ENCODE results near the gene MICAL3. TPM values are rescaled to one million over a fixed set of nuclear protein-coding genes. Genes with fewer than 3 reads are reported as not detected.

Gene MICAL3
- total RNA-seq, 2 experiments from 2014 or later: 21.9 to 22.5 TPM

DNA sequence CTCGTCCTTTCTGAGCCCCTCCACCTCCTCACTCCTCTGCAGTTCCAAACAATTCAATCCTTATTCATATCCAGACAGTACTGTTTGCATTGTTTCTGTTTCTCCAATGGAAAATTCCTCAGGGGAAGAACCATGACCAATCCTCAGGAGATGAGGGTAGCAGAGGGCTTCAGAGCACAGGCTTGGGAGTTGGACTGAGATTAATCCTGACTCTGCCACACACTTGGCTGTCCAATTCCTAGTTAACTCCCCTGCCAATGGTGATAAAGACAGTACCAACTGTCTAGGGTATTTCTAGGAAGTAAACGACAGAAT is 58.0 kb downstream of the MICAL3 start:
- Mint-ChIP-seq H3K36me3 (ENCODE audit: low read depth) (no peaks in the 10 kb centered on the region), H3K27ac (no peak overlapping the region), H3K9me3 (ENCODE audit: low read depth) (no peaks in the 10 kb centered on the region), H3K4me1 (no peaks in the 10 kb centered on the region), H3K27me3 (no peaks in the 10 kb centered on the region), H3K4me3 (no peak overlapping the region)
- ChIA-PET POLR2A (interaction anchor here (0.6 kb wide), 1 partner anchor 369 kb away, joined by 3 read pairs; no protein-coding TSS in a partner anchor), CTCF (interaction anchor here (0.6 kb wide), 1 partner anchor 111 kb away, joined by 3 read pairs; the partner anchor contains the start of gene PEX26)
- ATAC-seq (no peak), DNase-seq (no peak)
- intact Hi-C loops (cut with DNase I, micrococcal nuclease): loop anchor here in 1 of 2 experiments (10.0 kb wide), 1 partner anchor 58 kb away; the partner anchor contains the start of gene MICAL3

DNA sequence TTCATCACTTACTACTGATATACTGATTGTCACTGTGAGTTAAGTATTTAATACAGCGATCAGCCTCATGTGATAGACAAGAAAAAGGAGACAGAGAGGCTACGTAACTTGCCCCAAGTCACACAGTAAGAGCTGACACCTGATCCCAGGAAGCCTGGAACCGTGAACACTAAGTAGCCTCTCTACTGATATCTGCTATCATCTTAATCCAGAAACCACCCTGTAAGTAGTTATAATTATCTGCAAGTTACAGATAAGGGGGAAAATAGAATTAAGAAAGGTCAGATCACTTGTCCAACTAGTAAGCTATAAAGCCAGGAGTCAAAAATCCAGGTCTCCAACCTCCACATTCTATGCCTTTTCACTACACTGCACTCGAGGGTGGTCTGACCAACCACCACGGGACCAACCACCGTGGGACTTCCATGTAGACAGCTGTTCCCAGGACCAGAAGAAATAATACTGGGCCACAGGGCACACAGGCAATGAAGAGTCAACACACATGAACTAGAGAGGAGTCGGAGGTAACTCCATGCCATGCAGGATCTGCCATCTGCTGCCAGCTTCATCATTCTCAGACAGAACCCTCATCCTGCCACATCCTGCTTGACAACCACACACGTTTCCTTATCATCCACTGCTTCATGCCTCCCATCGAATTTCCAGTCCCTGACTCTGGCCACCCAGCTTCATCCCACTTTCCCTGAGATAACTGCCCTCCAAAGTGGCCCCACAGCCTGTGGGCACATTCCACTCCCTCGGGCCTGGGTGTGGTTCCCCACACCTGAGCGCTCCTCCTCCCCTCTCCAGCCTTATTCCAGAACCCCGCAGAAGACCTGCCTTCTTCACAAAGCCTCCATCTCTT is 58.6 kb downstream of the MICAL3 start:
- no peaks in the 10 kb centered on the region for H3K36me3 Mint-ChIP-seq (ENCODE audit: low read depth)
- CTCF ChIA-PET: interaction anchor here (0.6 kb wide), 1 partner anchor 112 kb away, joined by 3 read pairs; the partner anchor contains the start of gene PEX26

DNA sequence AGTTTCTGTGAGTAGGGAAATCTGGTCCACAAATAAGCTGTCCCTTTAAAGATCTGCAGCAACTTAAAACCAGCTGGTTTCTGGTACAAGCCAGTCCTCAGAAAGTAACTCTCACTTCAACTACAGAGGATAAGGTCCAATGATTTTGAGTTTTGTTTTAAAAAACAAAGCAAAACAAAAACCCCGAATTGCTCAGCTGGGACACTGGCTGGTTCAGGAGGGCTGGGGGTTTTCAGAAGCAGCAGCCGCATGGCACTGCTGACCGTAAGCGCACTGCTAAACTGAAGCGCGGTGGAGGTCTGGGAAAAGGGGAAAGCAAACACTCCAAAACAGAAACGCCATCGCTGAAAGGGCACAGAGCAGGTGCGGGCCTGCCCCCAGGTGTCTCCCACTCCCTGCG is 59.7 kb downstream of the MICAL3 start:
- Mint-ChIP-seq H3K27ac (no peak overlapping the region), H3K27me3 (no peaks in the 10 kb centered on the region), H3K4me1 (no peaks in the 10 kb centered on the region), H3K9me3 (ENCODE audit: low read depth) (no peaks in the 10 kb centered on the region), H3K4me3 (no peak overlapping the region), H3K36me3 (ENCODE audit: low read depth) (peaks cover under 1% of the 10 kb centered on the region)
- POLR2A ChIA-PET: no interaction called here
- DNase-seq: no peak
- CTCF ChIA-PET: interaction anchor here (0.6 kb wide), 1 partner anchor 99 kb away, joined by 4 read pairs; no protein-coding TSS in a partner anchor
- intact Hi-C loops (cut with DNase I, micrococcal nuclease): loop anchor here in 1 of 2 experiments (10.0 kb wide), 1 partner anchor 60 kb away; the partner anchor contains the start of gene MICAL3
- ATAC-seq: no peak

More for the DNA sequence above, 58.6 kb downstream of the MICAL3 start:
- H3K4me3 Mint-ChIP-seq: no peak overlapping the region
- no peaks in the 10 kb centered on the region for H3K4me1 Mint-ChIP-seq
- intact Hi-C loops (cut with DNase I, micrococcal nuclease): loop anchor here in 1 of 2 experiments (10.0 kb wide), 1 partner anchor 59 kb away; the partner anchor contains the start of gene MICAL3
- POLR2A ChIA-PET: interaction anchor here (0.6 kb wide), 1 partner anchor 369 kb away, joined by 3 read pairs; no protein-coding TSS in a partner anchor
- DNase-seq (no peak), ATAC-seq (no peak)
- no peak overlapping the region for H3K27ac Mint-ChIP-seq
- H3K9me3 Mint-ChIP-seq (ENCODE audit: low read depth): no peaks in the 10 kb centered on the region
- H3K27me3 Mint-ChIP-seq: no peaks in the 10 kb centered on the region

DNA sequence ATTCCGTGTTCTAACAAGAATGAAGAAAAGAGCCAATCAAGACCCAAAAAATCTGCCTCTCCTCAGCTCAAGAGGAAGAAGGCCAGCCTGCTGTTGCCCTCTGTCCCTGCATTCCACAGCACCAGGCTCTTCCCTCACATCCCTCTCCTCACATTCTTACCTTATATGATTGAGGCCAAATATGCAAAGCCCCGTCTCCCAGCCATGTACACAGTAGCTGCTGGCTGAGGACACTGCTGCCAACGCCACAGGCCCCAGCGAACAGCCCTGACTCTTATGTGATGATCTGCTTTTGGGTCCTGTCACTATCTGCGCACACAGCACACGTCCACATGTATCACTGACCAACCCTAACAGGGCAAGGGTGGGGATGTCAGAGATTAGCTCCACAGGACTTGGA is 60.2 kb downstream of the MICAL3 start:
- Mint-ChIP-seq H3K27ac (no peak overlapping the region), H3K9me3 (ENCODE audit: low read depth) (no peaks in the 10 kb centered on the region), H3K36me3 (ENCODE audit: low read depth) (peaks cover 2% of the 10 kb centered on the region), H3K4me3 (no peak overlapping the region), H3K27me3 (no peaks in the 10 kb centered on the region), H3K4me1 (no peaks in the 10 kb centered on the region)
- DNase-seq (no peak), ATAC-seq (no peak)
- ChIA-PET POLR2A (no interaction called here), CTCF (interaction anchor here (0.6 kb wide), 1 partner anchor 99 kb away, joined by 4 read pairs; no protein-coding TSS in a partner anchor)
- intact Hi-C loops (cut with DNase I, micrococcal nuclease): loop anchor here in 1 of 2 experiments (10.0 kb wide), 1 partner anchor 61 kb away; the partner anchor contains the start of gene MICAL3

DNA sequence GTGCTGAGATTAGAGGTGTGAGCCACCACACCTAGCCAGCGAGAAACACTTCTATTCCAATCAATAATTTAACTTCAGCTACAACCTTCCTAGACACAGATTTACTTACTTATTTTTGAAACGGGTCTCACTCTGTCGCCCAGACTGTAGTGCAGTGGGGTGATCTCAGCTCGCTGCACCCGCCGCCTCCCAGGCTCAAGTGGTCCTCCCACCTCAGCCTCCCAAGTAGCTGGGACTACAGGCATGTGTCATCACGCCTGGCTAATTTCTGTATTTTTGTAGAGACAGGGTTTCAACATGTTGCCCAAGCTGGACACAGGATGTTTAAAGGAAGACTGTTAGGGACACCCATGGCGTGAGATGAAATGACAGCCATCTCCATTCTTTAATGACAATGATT is 61.3 kb downstream of the MICAL3 start:
- Mint-ChIP-seq H3K27me3 (no peaks in the 10 kb centered on the region), H3K36me3 (ENCODE audit: low read depth) (peaks cover 2% of the 10 kb centered on the region), H3K27ac (no peak overlapping the region), H3K4me1 (no peaks in the 10 kb centered on the region), H3K9me3 (ENCODE audit: low read depth) (no peaks in the 10 kb centered on the region), H3K4me3 (no peak overlapping the region)
- ATAC-seq (no peak), DNase-seq (no peak)
- intact Hi-C loops (cut with DNase I, micrococcal nuclease): loop anchor here in 1 of 2 experiments (10.0 kb wide), 1 partner anchor 62 kb away; the partner anchor contains the start of gene MICAL3
- POLR2A ChIA-PET: no interaction called here
- CTCF ChIA-PET: no interaction called here

DNA sequence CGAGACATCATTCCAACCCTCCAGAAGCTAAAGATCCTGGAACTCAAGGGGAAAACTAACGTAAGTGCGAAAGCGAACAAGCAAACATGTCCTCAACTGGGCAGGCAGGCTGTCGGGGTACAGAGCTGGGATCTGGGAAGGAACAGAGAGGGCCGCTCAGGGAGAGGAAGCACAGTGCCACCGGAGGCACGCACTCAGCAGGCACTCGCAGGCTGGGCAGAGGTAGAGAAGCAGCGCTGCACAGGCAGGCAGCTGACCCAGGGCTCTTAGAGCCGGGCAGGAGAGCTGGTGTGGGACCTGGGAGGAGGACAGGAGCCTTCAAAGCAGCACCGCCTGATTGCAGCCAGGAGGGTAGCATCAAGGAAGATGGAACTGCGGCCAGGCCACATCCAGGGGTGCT is 62.2 kb downstream of the MICAL3 start:
- Mint-ChIP-seq H3K36me3 (ENCODE audit: low read depth) (peaks cover 2% of the 10 kb centered on the region), H3K27me3 (no peaks in the 10 kb centered on the region), H3K9me3 (ENCODE audit: low read depth) (no peaks in the 10 kb centered on the region), H3K4me1 (no peaks in the 10 kb centered on the region), H3K4me3 (no peak overlapping the region), H3K27ac (no peak overlapping the region)
- POLR2A ChIA-PET: no interaction called here
- intact Hi-C loops (cut with DNase I, micrococcal nuclease): loop anchor here in 1 of 2 experiments (10.0 kb wide), 1 partner anchor 63 kb away; the partner anchor contains the start of gene MICAL3
- ATAC-seq (no peak), DNase-seq (no peak)
- CTCF ChIA-PET: no interaction called here

DNA sequence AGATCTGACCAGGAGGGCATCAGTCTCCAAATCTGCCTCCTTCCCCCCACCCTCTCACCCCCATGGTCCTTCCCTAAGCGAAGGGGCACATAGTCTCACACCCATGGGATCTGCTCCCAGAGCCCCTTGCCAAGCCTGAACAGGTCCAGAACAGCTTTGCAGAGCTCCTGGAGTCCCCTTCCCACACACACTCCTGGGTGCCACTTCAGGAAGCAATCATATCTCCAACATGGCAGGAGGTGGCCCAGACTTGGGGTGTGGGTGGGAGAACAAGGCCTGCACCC is 63.0 kb downstream of the MICAL3 start:
- DNase-seq: no peak
- Mint-ChIP-seq H3K4me3 (no peak overlapping the region), H3K36me3 (ENCODE audit: low read depth) (peaks cover 2% of the 10 kb centered on the region), H3K9me3 (ENCODE audit: low read depth) (no peaks in the 10 kb centered on the region), H3K27me3 (no peaks in the 10 kb centered on the region), H3K4me1 (no peaks in the 10 kb centered on the region), H3K27ac (no peak overlapping the region)
- ChIA-PET POLR2A (no interaction called here), CTCF (no interaction called here)
- ATAC-seq: no peak
- intact Hi-C loops (cut with DNase I, micrococcal nuclease): loop anchor here in 1 of 2 experiments (10.0 kb wide), 1 partner anchor 63 kb away; the partner anchor contains the start of gene MICAL3

DNA sequence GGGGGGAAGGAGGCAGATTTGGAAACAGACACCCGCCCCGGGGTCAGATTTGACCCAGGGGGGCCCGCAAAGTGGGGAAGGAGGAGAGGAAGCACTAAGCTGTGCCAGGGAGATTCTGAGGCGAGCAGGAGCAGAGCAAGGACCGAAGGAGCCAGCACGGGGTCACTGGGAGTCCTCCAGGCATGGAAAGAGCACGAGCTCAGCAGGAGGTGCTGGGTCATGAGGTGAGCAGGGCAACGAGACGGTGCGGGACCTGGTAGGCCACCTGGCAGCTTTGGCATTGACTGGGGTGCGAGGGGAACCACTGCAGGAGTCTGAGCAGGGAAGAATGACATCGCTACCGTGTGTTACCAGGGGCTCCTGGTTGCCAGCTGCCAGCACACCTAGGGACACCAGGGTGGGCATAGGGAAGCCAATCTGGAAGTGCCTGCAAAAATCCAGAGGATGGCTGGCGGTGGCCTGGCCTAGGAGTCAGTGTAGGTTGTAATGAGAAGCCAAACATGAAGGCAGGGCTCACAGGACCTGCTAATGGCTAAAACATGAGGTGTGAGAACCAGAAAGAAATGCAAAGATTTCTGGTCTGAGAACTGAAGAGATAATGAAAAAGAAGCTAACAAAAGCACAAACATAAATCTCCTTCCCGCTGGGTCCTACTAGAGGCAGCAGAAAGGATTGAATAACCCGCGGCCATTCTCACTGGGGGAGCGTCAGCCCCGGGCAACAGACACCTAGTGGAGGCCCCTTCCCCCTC is 63.5 kb downstream of the MICAL3 start:
- ChIA-PET CTCF (no interaction called here), POLR2A (no interaction called here)
- ATAC-seq: no peak
- DNase-seq: no peak
- peaks cover 2% of the 10 kb centered on the region for H3K36me3 Mint-ChIP-seq (ENCODE audit: low read depth)
- H3K4me1 Mint-ChIP-seq: no peaks in the 10 kb centered on the region
- no peak overlapping the region for H3K27ac Mint-ChIP-seq
- intact Hi-C loops (cut with DNase I, micrococcal nuclease): loop anchor here in 1 of 2 experiments (10.0 kb wide), 1 partner anchor 64 kb away; the partner anchor contains the start of gene MICAL3
- H3K4me3 Mint-ChIP-seq: no peak overlapping the region
- no peaks in the 10 kb centered on the region for H3K9me3 Mint-ChIP-seq (ENCODE audit: low read depth)
- H3K27me3 Mint-ChIP-seq: no peaks in the 10 kb centered on the region

DNA sequence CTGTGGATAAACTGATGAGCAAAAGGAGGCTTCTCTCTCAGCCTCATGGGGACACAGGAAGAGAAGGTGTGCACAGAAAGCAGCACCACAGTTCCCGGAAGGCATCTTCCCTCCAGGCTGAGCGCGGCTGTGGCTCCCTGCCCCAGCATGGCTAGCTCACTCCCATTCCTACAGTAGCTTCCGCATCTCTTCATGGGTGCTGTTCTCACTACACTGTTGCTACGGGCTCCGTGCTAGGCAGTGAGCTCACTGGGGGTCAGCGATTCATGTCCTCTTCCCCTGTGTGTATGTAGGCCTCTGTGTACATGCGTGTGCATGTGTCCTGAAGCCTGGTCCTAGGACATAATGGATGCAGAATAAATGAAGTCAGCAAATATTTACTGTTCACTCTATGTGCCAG is 64.3 kb downstream of the MICAL3 start:
- DNase-seq (no peak), ATAC-seq (no peak)
- Mint-ChIP-seq H3K4me1 (no peaks in the 10 kb centered on the region), H3K9me3 (ENCODE audit: low read depth) (no peaks in the 10 kb centered on the region), H3K27me3 (no peaks in the 10 kb centered on the region), H3K36me3 (ENCODE audit: low read depth) (peaks cover 2% of the 10 kb centered on the region), H3K27ac (no peak overlapping the region), H3K4me3 (no peak overlapping the region)
- CTCF ChIA-PET: interaction anchor here (0.7 kb wide), 1 partner anchor 156 kb away, joined by 3 read pairs; no protein-coding TSS in a partner anchor
- POLR2A ChIA-PET: no interaction called here
- intact Hi-C loops (cut with DNase I, micrococcal nuclease): loop anchor here in 1 of 2 experiments (10.0 kb wide), 1 partner anchor 65 kb away; the partner anchor contains the start of gene MICAL3

DNA sequence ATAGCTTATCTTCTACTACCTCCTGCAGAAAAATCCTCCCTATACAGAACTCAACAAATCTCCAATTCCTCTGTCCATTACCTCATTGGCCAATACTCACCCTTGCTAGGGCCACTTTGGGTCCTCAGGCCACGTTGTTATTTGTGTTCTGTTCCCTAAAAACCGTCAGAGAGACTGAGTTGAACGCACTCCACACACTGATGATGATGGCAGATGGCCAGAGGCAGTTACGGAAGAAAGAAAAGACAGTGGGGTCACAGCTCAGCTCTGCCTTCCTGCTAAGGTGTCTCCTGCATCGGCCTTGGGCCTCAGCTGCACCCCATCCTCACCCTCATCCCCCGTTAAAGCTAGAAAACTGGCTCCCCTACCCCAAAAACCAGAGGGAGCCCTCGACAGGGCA is 66.2 kb downstream of the MICAL3 start:
- no peaks in the 10 kb centered on the region for H3K27me3 Mint-ChIP-seq
- no peaks in the 10 kb centered on the region for H3K9me3 Mint-ChIP-seq (ENCODE audit: low read depth)
- ChIA-PET POLR2A (no interaction called here), CTCF (no interaction called here)
- no peak for DNase-seq
- H3K27ac Mint-ChIP-seq: no peak overlapping the region
- H3K4me3 Mint-ChIP-seq: no peak overlapping the region
- intact Hi-C loops (cut with DNase I, micrococcal nuclease): no loop called here
- peaks cover 2% of the 10 kb centered on the region for H3K36me3 Mint-ChIP-seq (ENCODE audit: low read depth)
- no peak for ATAC-seq
- H3K4me1 Mint-ChIP-seq: no peaks in the 10 kb centered on the region

DNA sequence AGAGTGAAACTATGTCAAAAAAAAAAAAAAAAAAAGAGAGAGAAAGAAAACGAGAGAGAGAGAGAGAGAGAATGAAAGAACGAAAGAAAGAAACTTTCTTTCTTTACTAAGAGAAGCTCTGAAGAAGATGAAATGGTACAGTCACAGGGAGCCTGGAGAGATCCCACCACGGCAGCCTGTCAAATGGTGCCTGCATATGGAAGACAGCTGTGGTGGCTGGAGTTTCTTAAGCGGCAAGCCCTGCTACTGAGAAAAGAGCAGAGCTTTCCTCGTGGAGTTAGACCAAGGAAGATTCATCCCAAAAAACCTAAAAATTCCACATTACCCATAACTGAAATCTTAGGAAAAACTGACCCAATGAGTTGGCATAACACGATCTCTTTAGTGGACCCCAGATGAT is 66.7 kb downstream of the MICAL3 start:
- ChIA-PET CTCF (no interaction called here), POLR2A (no interaction called here)
- no peaks in the 10 kb centered on the region for H3K27me3 Mint-ChIP-seq
- no peak for ATAC-seq
- intact Hi-C loops (cut with DNase I, micrococcal nuclease): no loop called here
- peaks cover 2% of the 10 kb centered on the region for H3K36me3 Mint-ChIP-seq (ENCODE audit: low read depth)
- no peak overlapping the region for H3K27ac Mint-ChIP-seq
- DNase-seq: no peak
- H3K4me3 Mint-ChIP-seq: no peak overlapping the region
- H3K4me1 Mint-ChIP-seq: no peaks in the 10 kb centered on the region
- no peaks in the 10 kb centered on the region for H3K9me3 Mint-ChIP-seq (ENCODE audit: low read depth)
